Measurements from ENCODE around the gene OR1J2.

GRCh38 chr9:122477346-122477745 is 33.3 kb upstream of the OR1J2 start:
- TF ChIP-seq CTCF (IDR thresholded peaks at IDR 0.05; ENCODE audit: low read length) (no peak), EZH2 (IDR thresholded peaks at IDR 0.05; ENCODE audit: borderline replicate concordance, low read length) (no peak)

Data from OCI-LY1 (cell line).